GM19025 (cell line): ENCODE measurements around the gene FDPS.

ENCODE experiments used
- ATAC-seq: cut with Tn5 transposase; IDR thresholded peaks from one replicate; pipeline ENCODE4 v1.9.1; 2021; ENCODE audit warnings: mild to moderate bottlenecking, low read depth, moderate library complexity; ENCODE audit not compliant: unreplicated experiment

Gene FDPS

GRCh38 chr1:155342842-155343241 lies 34.2 kb downstream of the FDPS start:
- ATAC-seq, result no peak

GRCh38 chr1:155352631-155353030 lies 44.0 kb downstream of the FDPS start:
- ATAC-seq, result no peak

DNA sequence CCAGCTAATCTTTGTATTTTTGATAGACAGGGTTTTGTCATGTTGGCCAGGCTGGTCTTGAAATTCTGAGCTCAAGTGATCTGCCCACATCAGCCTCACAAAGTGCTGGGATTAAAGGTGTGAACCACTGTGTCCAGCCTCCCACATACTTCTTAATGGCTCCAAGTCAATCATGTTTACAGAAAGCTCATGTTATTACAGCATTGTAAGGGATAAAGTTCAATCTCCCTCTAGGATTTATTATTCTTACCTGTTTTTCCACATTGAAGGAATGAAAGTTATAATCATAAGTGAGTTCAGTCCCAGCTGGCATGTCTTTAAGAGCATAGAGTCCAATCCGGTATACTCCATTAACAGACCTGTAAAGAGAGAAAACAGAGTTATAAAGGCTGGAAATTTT lies 51.4 kb downstream of the FDPS start:
- ATAC-seq, result no peak
